WTC11 (cell line): ENCODE measurements around the gene JMJD4.

ENCODE experiments used
- IRF2 ChIP-seq: sonication (generic); formaldehyde crosslinking; IDR thresholded peaks from 2 replicates; pipeline ENCODE4 v1.8.0; 2022; ENCODE audit warnings: low read depth, missing genetic modification reagents, borderline replicate concordance
- NR2C2 ChIP-seq: sonication (generic); formaldehyde crosslinking; IDR thresholded peaks from 2 replicates; pipeline ENCODE4 v1.8.0; 2022; ENCODE audit warnings: mild to moderate bottlenecking, missing genetic modification reagents
- PRRX2 ChIP-seq: fragments of 250-450 bp; sonication (Bioruptor Pico); IDR thresholded peaks from 2 replicates; pipeline ENCODE4 v1.8.0; 2021; ENCODE audit warnings: mild to moderate bottlenecking
- ZNF232 ChIP-seq: sonication (generic); formaldehyde crosslinking; IDR thresholded peaks from 2 replicates; pipeline ENCODE4 v1.8.0; 2022; ENCODE audit warnings: mild to moderate bottlenecking, missing genetic modification reagents
- TF ChIP-seq, protein P1 (sequence below): fragments of 200-600 bp; IDR thresholded peaks from 2 replicates; pipeline ENCODE4 v1.8.0; 2022; ENCODE audit warnings: antibody characterized with exemption
- TF ChIP-seq, protein P2 (sequence below): sonication (generic); formaldehyde crosslinking; conservative IDR thresholded peaks from 2 replicates; pipeline ENCODE4 v1.8.1; 2023; ENCODE audit warnings: mild to moderate bottlenecking, low read depth, missing genetic modification reagents, moderate library complexity
- TF ChIP-seq, protein P3 (sequence below): fragments of 250-450 bp; sonication (Bioruptor Pico); IDR thresholded peaks from 2 replicates; pipeline ENCODE4 v1.8.0; 2021; ENCODE audit warnings: mild to moderate bottlenecking
- TF ChIP-seq, protein P4 (sequence below): sonication (generic); formaldehyde crosslinking; IDR thresholded peaks from 2 replicates; pipeline ENCODE4 v1.8.0; 2022; ENCODE audit warnings: mild to moderate bottlenecking, missing genetic modification reagents

DNA sequence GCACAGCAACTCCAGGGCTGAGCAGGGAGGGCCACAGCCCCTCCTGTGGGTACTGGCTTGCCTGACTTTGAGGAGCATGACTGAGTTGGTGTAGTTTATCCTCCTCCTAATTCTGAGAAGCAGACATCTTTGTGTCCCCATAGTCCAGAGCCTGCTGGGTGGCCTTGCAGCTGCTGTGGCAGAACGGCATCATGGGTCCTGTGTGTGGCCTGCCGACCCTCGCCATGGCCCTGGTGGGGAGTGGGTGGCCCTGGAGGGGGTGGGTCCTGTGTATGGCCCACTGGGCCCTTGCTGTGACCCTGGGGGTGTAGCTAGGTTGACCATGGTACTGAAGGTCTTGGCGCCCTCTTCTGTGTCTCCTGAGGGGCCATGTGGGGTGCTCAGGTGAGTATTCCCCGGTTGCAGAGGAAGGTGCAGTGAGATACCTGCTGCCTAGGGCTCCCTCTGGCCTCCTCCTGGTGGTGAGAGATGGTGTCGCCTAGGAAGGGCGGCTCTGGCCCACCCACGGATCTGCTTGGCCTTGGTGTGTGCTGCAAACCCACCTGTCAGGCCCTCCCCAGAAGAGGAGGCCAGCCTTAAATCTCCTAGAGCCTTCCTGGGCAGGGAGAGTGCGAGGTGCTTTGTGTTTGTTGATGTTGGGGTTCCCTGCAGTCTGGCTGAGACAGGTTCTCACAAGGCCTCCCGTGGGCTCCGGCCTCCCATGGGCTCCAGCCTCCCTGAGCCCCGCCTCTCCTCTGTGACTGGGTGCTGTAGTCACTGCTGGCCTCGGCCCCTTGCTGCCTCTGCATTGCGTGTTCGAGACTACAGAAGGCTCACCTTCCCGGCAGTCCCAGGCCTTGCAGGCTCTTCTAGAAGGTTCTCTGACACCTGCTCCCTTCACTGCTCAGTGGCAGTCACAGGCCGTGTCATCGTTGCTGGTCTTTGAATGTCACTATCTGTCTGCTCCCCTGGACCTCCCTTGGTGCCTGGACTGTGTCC, 7.9 kb upstream of the JMJD4 start:
- no peak for TF ChIP-seq PRRX2 (CRISPR knock-in tag)
- no peak for TF ChIP-seq NR2C2
- TF ChIP-seq, protein P1, sequence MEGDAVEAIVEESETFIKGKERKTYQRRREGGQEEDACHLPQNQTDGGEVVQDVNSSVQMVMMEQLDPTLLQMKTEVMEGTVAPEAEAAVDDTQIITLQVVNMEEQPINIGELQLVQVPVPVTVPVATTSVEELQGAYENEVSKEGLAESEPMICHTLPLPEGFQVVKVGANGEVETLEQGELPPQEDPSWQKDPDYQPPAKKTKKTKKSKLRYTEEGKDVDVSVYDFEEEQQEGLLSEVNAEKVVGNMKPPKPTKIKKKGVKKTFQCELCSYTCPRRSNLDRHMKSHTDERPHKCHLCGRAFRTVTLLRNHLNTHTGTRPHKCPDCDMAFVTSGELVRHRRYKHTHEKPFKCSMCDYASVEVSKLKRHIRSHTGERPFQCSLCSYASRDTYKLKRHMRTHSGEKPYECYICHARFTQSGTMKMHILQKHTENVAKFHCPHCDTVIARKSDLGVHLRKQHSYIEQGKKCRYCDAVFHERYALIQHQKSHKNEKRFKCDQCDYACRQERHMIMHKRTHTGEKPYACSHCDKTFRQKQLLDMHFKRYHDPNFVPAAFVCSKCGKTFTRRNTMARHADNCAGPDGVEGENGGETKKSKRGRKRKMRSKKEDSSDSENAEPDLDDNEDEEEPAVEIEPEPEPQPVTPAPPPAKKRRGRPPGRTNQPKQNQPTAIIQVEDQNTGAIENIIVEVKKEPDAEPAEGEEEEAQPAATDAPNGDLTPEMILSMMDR: 0 out of 2 replicates have a peak, but pooled peaks have one; percentile 14
- TF ChIP-seq, protein P2, sequence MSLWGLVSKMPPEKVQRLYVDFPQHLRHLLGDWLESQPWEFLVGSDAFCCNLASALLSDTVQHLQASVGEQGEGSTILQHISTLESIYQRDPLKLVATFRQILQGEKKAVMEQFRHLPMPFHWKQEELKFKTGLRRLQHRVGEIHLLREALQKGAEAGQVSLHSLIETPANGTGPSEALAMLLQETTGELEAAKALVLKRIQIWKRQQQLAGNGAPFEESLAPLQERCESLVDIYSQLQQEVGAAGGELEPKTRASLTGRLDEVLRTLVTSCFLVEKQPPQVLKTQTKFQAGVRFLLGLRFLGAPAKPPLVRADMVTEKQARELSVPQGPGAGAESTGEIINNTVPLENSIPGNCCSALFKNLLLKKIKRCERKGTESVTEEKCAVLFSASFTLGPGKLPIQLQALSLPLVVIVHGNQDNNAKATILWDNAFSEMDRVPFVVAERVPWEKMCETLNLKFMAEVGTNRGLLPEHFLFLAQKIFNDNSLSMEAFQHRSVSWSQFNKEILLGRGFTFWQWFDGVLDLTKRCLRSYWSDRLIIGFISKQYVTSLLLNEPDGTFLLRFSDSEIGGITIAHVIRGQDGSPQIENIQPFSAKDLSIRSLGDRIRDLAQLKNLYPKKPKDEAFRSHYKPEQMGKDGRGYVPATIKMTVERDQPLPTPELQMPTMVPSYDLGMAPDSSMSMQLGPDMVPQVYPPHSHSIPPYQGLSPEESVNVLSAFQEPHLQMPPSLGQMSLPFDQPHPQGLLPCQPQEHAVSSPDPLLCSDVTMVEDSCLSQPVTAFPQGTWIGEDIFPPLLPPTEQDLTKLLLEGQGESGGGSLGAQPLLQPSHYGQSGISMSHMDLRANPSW (CRISPR knock-in tag): no peak
- TF ChIP-seq, protein P3, sequence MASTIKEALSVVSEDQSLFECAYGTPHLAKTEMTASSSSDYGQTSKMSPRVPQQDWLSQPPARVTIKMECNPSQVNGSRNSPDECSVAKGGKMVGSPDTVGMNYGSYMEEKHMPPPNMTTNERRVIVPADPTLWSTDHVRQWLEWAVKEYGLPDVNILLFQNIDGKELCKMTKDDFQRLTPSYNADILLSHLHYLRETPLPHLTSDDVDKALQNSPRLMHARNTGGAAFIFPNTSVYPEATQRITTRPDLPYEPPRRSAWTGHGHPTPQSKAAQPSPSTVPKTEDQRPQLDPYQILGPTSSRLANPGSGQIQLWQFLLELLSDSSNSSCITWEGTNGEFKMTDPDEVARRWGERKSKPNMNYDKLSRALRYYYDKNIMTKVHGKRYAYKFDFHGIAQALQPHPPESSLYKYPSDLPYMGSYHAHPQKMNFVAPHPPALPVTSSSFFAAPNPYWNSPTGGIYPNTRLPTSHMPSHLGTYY (CRISPR knock-in tag): no peak
- TF ChIP-seq IRF2 (CRISPR knock-in tag): no peak
- TF ChIP-seq ZNF232: no peak
- TF ChIP-seq, protein P4, sequence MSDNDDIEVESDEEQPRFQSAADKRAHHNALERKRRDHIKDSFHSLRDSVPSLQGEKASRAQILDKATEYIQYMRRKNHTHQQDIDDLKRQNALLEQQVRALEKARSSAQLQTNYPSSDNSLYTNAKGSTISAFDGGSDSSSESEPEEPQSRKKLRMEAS: no peak
